Skin of body (tissue), 2 donors: Measurements from ENCODE around the gene SPRING1. TPM values are rescaled to one million over a fixed set of nuclear protein-coding genes. Genes with fewer than 3 reads are reported as not detected.
"Not testable (repeated sequence)": the region's sequence is repeated elsewhere in the genome, so short reads cannot be mapped to it uniquely, and the experiment has no call there.

Experiments
- DNase-seq: peaks from one replicate; lab custom pipeline; 2025; lab: John Stamatoyannopoulos, UW
- total RNA-seq: library from RNA; depleted of rRNA; stranded (reverse); fragments of >200 nt; gene quantifications from one replicate; pipeline ENCODE4 v1.2.3, GENCODE V29; 2014

The SPRING1 gene
- 9.2 TPM for total RNA-seq

- DNase-seq = peak; percentile 99
Measured at GRCh38 chr12:116737774-116738657, at the start of gene SPRING1, which contains the start of gene RNFT2. TSS of gene SPRING1 (minus strand) at chr12:116738069. CDS start at chr12:116737900, 169 bp downstream. TSS of gene RNFT2 (plus strand) at chr12:116738315. CDS start at chr12:116740498, 2,183 bp downstream.

GRCh38 chr12:116784238-116784612 is 46.4 kb upstream of the SPRING1 start:
- no peak for DNase-seq

DNA sequence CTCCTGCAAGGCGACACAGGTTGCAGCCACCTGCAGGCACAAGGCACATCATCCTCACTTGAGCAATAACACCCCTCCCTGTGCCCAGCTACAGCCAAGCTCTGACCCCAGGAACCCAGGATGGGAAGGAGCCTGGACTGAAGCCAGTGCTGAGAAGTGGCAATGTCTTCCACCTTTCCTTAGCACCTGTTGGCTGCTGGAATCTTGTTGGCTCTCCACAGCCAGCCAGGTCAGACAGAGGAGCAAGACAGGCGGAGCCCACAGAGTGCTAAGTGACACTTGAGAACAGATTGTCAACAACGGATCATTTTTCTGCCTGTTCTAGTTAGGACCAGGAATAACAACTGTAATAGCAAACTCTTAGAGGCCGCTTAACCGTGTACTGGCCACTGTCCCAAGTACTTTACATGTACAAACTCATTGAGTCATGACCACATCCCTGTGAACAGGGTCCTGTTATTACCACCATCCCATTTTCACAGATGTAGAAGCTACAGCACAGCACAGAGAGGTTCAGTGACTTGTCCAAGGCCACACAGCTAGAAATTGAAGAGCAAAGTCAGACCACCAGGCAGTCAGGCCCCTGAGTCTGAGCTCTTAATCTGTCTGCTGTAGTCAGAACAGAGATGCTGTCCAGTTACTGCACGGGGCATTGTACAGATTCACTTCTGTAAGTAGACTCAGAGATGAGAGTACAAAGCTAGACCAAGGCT is 45.8 kb upstream of the SPRING1 start:
- no peak for DNase-seq

- DNase-seq = no peak
Measured at GRCh38 chr12:116780942-116781341, 43.1 kb upstream of the SPRING1 start.

DNA sequence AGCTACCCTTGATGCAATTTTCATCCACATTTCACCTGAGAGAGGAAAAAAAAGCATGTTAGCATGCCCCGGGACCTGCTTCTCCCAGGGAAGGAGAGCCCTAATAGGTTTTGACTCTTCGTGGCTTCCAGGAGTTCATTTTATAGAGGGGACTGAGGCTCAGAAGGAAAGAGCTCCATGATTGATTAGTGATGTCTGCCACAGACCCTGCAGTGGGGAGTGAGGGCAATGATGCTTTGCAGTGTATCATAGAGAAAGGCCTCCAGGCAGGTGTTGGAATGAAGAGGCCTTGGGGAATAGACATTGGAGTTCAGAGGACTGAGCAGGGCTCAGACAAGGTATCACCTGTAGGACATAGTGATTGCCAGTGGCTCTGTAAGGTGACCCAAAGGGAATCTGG is 41.7 kb upstream of the SPRING1 start:
- no peak for DNase-seq

DNA sequence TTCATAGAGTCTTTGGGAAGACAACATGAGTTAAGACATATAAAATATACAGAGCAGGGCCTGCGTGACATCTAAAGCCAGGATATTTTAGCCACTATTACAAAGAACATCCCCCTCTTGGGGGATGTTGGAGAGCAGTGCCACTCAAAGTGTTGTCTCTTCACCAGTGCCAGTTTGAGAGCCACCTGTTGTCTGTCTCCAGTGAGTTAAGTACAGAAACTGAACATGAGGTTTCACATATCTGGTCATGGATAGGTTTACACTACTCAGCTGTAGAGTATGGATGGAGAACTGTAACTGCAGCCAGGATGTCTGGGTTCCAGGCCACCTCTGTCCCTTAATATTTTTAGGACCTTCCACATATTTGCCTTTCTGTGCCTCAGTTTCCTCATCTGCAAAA is 39.4 kb upstream of the SPRING1 start:
- no peak for DNase-seq

- DNase-seq = no peak
Measured at GRCh38 chr12:116774020-116774419, 36.2 kb upstream of the SPRING1 start.

- DNase-seq = no peak
Measured at GRCh38 chr12:116773276-116773731, 35.4 kb upstream of the SPRING1 start.

DNA sequence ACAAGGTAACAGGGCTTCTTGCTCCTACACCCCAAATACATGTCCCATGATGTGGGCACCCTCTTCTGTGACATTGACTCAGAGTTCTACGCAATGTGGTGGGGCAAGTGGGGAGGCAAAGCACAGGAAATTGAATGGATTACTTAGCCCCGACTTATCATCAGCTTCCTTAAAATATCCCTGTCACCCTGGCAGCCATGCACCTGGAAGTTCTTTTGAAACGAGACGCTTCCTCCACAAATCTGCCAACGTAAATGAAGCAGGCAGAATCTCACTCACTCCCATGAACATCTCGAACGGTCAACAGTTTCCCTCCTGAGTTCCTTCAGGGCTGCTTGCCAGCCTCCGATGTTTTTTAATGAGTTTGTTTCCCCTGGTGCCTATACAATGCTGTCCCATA is 33.8 kb upstream of the SPRING1 start:
- DNase-seq = no peak

- DNase-seq = no peak
Measured at GRCh38 chr12:116766746-116767145, 28.9 kb upstream of the SPRING1 start.

GRCh38 chr12:116766285-116766684 is 28.4 kb upstream of the SPRING1 start:
- DNase-seq = no peak

GRCh38 chr12:116765271-116765670 is 27.4 kb upstream of the SPRING1 start:
- DNase-seq = no peak

DNA sequence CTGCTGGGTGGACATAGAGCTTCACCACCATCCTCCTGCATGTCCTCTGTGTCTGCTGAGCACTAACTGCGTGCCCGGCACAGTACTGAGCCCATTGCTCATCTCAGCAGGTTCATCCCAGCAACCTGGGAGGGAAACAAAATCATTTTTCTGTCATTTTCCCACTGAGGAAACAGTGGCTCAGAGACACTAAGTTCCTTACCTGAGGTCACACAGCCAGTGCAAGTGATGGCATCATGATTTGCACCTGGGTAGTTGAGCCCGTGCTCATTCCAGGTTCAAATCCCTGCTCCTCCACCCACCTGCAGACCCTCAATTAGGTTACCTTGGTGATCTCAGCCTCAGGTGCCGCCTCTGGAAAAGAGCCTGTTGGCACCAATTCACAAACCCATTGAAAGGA is 23.6 kb upstream of the SPRING1 start:
- DNase-seq = no peak

DNA sequence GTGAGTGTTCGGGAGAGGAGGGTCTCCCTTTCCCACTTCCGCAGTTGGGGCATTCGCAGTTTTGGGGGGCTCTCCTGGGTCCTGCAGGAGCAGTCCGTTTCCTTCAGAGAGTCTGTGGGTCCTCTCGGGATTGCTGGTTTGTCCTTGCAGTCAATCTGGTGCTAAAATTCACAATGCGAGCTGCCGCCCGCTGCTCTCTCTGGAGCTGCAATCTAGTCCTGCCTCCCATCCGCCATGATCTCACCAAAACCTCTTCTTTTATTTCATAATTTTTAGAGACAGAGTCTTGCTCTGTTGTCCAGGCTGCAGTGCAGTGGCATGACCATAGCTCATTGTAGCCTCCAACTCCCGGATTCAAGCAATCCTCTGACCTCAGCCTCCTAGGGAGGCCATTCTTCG is 22.8 kb upstream of the SPRING1 start:
- DNase-seq = no peak

GRCh38 chr12:116759783-116760621 is 22.1 kb upstream of the SPRING1 start:
- no peak for DNase-seq

- not testable (repeated sequence) for DNase-seq
Measured at GRCh38 chr12:116754783-116755182, 16.9 kb upstream of the SPRING1 start.

DNA sequence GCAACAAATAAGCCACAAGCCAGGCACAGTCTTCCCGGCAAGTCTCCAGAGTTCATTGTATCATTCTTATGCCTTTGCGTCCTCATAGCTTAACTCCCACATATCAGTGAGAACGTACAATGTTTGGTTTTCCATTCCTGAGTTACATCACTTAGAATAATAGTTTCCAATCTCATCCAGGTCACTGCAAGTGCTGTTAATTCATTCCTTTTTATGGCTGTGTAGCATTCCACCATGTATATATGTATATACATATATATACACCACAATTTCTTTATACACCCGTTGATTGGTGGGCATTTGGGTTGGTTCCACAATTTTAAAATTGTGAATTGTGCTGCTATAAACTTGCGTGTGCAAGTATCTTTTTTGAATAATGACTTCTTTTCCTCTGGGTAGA is 16.2 kb upstream of the SPRING1 start:
- not testable (repeated sequence) for DNase-seq

DNA sequence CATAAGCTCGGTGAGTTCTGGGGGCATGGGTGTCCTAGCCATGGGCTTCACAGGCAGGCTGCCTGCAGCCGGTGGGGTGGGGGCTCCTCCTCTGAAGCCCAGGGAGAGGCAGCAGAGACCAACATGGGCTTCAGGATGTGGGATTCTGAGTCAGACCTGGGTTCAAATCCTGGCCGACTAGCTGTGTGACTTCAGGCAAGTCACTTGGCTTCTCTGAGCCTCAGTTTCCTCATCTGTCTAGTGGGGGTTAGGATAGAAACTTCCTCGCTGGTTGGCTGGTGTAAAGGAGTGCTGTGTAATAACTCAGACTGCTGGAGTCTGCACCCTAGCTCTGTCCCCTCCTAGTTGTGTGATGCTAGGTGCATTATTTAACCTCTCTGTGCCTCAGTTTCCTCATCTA is 12.4 kb upstream of the SPRING1 start:
- DNase-seq = no peak

DNA sequence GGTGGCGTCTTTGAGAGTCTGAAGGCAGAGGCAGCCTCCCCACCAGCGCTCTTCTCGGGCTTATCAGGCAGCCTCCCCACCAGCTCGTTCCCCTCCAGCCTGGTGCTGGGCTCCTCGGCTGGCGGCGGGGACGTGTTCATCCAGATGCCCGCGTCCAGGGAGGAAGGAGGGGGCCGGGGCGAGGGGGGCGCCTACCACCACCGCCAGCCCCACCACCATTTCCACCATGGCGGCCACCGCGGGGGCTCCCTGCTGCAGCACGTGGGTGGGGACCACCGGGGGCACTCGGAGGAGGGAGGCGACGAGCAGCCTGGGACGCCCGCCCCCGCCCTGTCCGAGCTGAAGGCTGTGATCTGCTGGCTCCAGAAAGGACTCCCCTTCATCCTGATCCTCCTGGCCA is 12.0 kb upstream of the SPRING1 start:
- DNase-seq = no peak

- DNase-seq = no peak
Measured at GRCh38 chr12:116745554-116745953, 7.7 kb upstream of the SPRING1 start.

DNA sequence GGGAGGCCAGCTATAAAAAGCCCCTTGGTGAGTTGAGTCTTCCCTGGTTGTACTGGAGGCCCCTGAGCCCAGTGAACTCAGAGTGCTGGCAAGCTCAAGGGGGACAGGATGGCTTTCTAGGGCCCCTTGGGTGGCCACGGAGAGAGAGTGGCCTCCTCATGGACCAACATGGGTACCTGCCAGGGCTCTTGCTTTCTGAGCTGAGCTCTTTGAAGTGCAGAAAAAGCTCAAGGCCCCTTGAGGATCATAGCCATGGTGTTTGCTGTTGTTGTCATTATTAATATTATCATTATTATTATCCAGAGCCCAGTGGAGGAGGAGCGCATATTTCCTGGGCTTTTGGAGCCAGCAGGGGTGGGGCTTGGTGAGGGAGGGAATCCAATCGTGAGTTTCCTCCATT is 6.9 kb upstream of the SPRING1 start:
- DNase-seq = no peak

GRCh38 chr12:116742787-116743186 is 4.9 kb upstream of the SPRING1 start:
- DNase-seq = not testable (repeated sequence)
